Caco-2 (cell line): ENCODE measurements around the gene LRP4. TPM values are rescaled to one million over a fixed set of nuclear protein-coding genes. Genes with fewer than 3 reads are reported as not detected.

Source experiments
- BruUV-seq: library from RNA; stranded (reverse); fragments of 400-500 nt; replicated peaks from 2 replicates; lab custom pipeline; 2021; lab: Mats Ljungman, UMichigan
- CTCF ChIA-PET: fragments of 300-600 bp; sonication (Branson Sonifier 250); formaldehyde crosslinking; loops from one replicate; lab custom pipeline; 2022; ENCODE audit warnings: antibody characterized with exemption; lab: Charles Lee
- POLR2A ChIA-PET: fragments of 300-600 bp; sonication (Branson Sonifier 250); formaldehyde crosslinking; loops from one replicate; lab custom pipeline; 2022; ENCODE audit warnings: antibody characterized with exemption; lab: Charles Lee
- DNase-seq, 2 experiments: peaks; one replicate each; pipeline versions ENCODE4 v3.0.0 to v3.0.0-alpha.2; 2020 to 2022
- H3K27me3 ChIP-seq: replicated peaks from 2 replicates; pipeline ENCODE4 v1.6.0; 2011; ENCODE audit warnings: low read length; ENCODE audit not compliant: control insufficient read depth, insufficient read depth
- H3K36me3 ChIP-seq: 2 replicates; pipeline ENCODE4 v1.5.1; 2011; ENCODE audit warnings: low read length; ENCODE audit not compliant: control insufficient read depth, insufficient read depth
- H3K4me1 ChIP-seq: fragments of 250-450 bp; sonication (Bioruptor Pico); 2 replicates; pipeline ENCODE4 v1.5.1; 2020; ENCODE audit warnings: mild to moderate bottlenecking
- H3K4me3 ChIP-seq: 2 replicates; pipeline ENCODE4 v1.5.1; 2011; ENCODE audit warnings: low read depth, mild to moderate bottlenecking, control low read depth, low read length
- H3K9me3 ChIP-seq: fragments of 250-450 bp; sonication (Bioruptor Pico); 2 replicates; pipeline ENCODE4 v1.5.1; 2020; ENCODE audit warnings: mild to moderate bottlenecking, moderate library complexity
- H3K27ac Mint-ChIP-seq: one replicate; pipeline ENCODE4 v1.8.0; 2022; ENCODE audit warnings: mixed read lengths; ENCODE audit not compliant: unreplicated experiment
- H3K27me3 Mint-ChIP-seq: one replicate; pipeline ENCODE4 v1.8.0; 2022; ENCODE audit warnings: mixed read lengths; ENCODE audit not compliant: insufficient read depth, unreplicated experiment
- H3K36me3 Mint-ChIP-seq: one replicate; pipeline ENCODE4 v1.8.0; 2022; ENCODE audit warnings: mild to moderate bottlenecking, mixed read lengths; ENCODE audit not compliant: insufficient read depth, unreplicated experiment
- H3K4me1 Mint-ChIP-seq: one replicate; pipeline ENCODE4 v1.8.0; 2022; ENCODE audit warnings: low read depth, mixed read lengths; ENCODE audit not compliant: unreplicated experiment
- H3K4me3 Mint-ChIP-seq: one replicate; pipeline ENCODE4 v1.8.0; 2022; ENCODE audit warnings: mild to moderate bottlenecking, moderate library complexity, mixed read lengths; ENCODE audit not compliant: unreplicated experiment
- H3K9me3 Mint-ChIP-seq: one replicate; pipeline ENCODE4 v1.8.0; 2022; ENCODE audit warnings: mixed read lengths; ENCODE audit not compliant: unreplicated experiment
- intact Hi-C: fragments of 100-400 bp; cut with micrococcal nuclease; formaldehyde crosslinking; loops from one replicate; pipeline ENCODE4 v1.10.0; 2022; ENCODE audit not compliant: unreplicated experiment
- total RNA-seq: library from RNA; stranded (reverse); gene quantifications from 2 replicates; pipeline ENCODE4 v1.2.3, GENCODE V29; 2022
- TF ChIP-seq, protein P1 (sequence below), 2 experiments: fragments of 200-600 bp in 1 of 2; IDR thresholded peaks; 1 replicate in 1 of 2; 2 replicates in 1 of 2; pipeline versions ENCODE4 v1.5.1 to v1.8.0; 2011 to 2022; ENCODE audit warnings: antibody characterized with exemption in 1 of 2, control low read depth in 1 of 2, inconsistent platforms in 1 of 2, low read depth in 1 of 2, low read length in 1 of 2, mild to moderate bottlenecking in 1 of 2, moderate library complexity in 1 of 2; ENCODE audit not compliant: insufficient read depth in 1 of 2, severe bottlenecking in 1 of 2, unreplicated experiment in 1 of 2

The LRP4 gene
- total RNA-seq, 1 experiment from 2014 or later, result 11.1 TPM

DNA sequence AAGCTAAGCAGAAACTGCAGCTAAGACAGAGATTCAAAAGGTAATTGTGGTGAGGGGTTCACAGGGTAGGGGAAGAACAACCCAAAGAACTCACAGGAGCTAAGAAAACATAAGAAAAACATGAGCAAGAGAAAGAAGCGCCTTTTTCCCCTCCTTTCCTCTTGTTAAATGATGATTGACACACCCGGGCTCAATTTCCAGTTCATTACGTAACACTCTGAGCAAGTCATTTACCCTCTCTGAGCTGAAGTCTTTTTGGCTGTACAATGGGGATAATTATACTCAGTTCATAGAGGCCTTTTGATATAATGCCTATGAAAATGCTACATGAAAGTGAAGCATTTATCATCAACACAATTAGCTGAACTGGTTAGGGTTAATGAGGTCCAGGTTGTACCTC is 17.2 kb downstream of the LRP4 start:
- Mint-ChIP-seq H3K36me3 (no peaks in the 10 kb centered on the region), H3K27me3 (no peaks in the 10 kb centered on the region), H3K4me1 (no peaks in the 10 kb centered on the region), H3K9me3 (no peaks in the 10 kb centered on the region), H3K27ac (no peak overlapping the region), H3K4me3 (no peak overlapping the region)
- ChIA-PET POLR2A (no interaction called here), CTCF (no interaction called here)
- Histone ChIP-seq H3K36me3 (peaks cover 1% of the 10 kb centered on the region; the same call in 1 of the 2 replicates), H3K4me3 (no peak overlapping the region), H3K4me1 (no peaks in the 10 kb centered on the region), H3K27me3 (no peaks in the 10 kb centered on the region), H3K9me3 (no peaks in the 10 kb centered on the region)
- no TSS peak for BruUV-seq
- TF ChIP-seq, protein P1, sequence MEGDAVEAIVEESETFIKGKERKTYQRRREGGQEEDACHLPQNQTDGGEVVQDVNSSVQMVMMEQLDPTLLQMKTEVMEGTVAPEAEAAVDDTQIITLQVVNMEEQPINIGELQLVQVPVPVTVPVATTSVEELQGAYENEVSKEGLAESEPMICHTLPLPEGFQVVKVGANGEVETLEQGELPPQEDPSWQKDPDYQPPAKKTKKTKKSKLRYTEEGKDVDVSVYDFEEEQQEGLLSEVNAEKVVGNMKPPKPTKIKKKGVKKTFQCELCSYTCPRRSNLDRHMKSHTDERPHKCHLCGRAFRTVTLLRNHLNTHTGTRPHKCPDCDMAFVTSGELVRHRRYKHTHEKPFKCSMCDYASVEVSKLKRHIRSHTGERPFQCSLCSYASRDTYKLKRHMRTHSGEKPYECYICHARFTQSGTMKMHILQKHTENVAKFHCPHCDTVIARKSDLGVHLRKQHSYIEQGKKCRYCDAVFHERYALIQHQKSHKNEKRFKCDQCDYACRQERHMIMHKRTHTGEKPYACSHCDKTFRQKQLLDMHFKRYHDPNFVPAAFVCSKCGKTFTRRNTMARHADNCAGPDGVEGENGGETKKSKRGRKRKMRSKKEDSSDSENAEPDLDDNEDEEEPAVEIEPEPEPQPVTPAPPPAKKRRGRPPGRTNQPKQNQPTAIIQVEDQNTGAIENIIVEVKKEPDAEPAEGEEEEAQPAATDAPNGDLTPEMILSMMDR (IDR thresholded peaks at IDR 0.05; ENCODE audit: insufficient read depth in 1 of 2, low read depth in 1 of 2, low read length in 1 of 2, severe bottlenecking in 1 of 2, unreplicated experiment in 1 of 2), result no peak
- intact Hi-C loops, result no loop called here
- DNase-seq, result no peak

DNA sequence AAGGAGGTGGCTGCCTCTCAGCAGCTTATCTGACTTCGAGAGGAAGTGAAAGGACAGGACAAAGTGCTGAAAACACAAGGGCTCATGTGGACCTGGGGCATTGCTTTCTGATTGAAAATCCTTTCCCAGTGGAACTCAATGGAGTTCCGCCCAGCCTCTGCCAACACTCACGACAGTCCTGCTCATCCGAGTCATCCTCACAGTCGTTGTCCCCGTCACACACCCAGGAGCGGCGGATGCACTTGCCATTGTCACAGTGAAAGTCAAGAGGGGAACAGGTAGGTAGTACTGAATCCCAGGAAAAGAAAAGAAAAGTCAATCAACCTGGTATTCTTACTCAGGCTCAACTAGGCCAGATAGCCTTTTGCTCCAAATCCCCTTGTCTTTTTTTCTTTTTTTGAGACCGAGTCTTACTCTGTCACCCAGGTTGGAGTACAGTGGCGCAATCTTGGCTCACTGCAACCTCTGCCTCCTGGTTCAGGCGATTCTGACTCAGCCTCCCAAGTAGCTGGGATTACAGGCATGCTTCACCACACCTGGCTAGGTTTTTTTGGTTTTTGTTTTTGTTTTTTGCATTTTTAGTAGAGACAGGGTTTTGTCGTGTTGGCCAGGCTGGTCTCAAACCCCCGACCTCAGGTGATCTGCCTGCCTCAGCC is 18.1 kb downstream of the LRP4 start:
- Mint-ChIP-seq H3K27me3 (no peaks in the 10 kb centered on the region), H3K27ac (no peak overlapping the region), H3K4me1 (no peaks in the 10 kb centered on the region), H3K4me3 (no peak overlapping the region), H3K9me3 (no peaks in the 10 kb centered on the region), H3K36me3 (no peaks in the 10 kb centered on the region)
- H3K4me1 ChIP-seq, result no peaks in the 10 kb centered on the region
- H3K4me3 ChIP-seq, result no peak overlapping the region
- peaks cover 3% of the 10 kb centered on the region for H3K36me3 ChIP-seq
- intact Hi-C loops, result no loop called here
- H3K9me3 ChIP-seq, result no peaks in the 10 kb centered on the region
- BruUV-seq, result no TSS peak
- no peak for DNase-seq
- CTCF ChIA-PET, result no interaction called here
- H3K27me3 ChIP-seq, result no peaks in the 10 kb centered on the region
- POLR2A ChIA-PET, result no interaction called here
- TF ChIP-seq, protein P1 (IDR thresholded peaks at IDR 0.05; ENCODE audit: insufficient read depth in 1 of 2, low read depth in 1 of 2, low read length in 1 of 2, severe bottlenecking in 1 of 2, unreplicated experiment in 1 of 2), result no peak

DNA sequence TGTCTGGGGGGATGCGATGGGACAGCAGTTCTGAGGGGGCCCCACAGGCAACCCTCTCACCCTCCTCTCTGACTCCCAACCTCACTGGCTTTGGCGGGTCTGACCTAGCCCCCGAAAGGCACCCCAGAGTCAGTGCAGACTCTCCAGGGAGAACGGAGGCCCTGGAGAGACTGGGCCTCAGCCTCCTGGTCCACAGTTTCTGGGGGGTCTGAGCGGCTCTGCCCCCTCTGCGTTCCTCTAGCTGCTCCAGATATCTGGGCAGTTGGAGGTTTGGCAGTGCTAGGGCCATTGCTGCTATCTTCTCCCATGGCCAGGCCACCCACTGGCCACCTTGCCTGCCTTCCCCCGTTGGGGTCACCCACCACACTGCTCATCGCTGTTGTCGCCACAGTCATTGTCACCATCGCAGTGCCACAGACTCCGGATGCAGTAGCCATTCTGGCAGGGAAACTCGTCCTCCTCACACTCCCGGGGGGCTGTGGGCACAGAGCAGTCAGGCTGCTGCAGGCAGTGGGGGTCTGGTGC is 18.8 kb downstream of the LRP4 start:
- Mint-ChIP-seq H3K4me1 (no peaks in the 10 kb centered on the region), H3K27me3 (no peaks in the 10 kb centered on the region), H3K9me3 (no peaks in the 10 kb centered on the region), H3K4me3 (no peak overlapping the region), H3K36me3 (no peaks in the 10 kb centered on the region), H3K27ac (no peak overlapping the region)
- Histone ChIP-seq H3K4me1 (no peaks in the 10 kb centered on the region), H3K9me3 (no peaks in the 10 kb centered on the region), H3K27me3 (no peaks in the 10 kb centered on the region), H3K4me3 (no peak overlapping the region), H3K36me3 (peaks cover 3% of the 10 kb centered on the region)
- no TSS peak for BruUV-seq
- intact Hi-C loops, result no loop called here
- TF ChIP-seq, protein P1 (IDR thresholded peaks at IDR 0.05; ENCODE audit: insufficient read depth in 1 of 2, low read depth in 1 of 2, low read length in 1 of 2, severe bottlenecking in 1 of 2, unreplicated experiment in 1 of 2), result no peak
- DNase-seq, result no peak
- ChIA-PET POLR2A (no interaction called here), CTCF (no interaction called here)
